ENCODE data around the gene TACR1. TPM values are rescaled to one million over a fixed set of nuclear protein-coding genes. Genes with fewer than 3 reads are reported as not detected.
"Not testable (repeated sequence)": the region's sequence is repeated elsewhere in the genome, so short reads cannot be mapped to it uniquely, and the experiment has no call there.

Gene TACR1, protein sequence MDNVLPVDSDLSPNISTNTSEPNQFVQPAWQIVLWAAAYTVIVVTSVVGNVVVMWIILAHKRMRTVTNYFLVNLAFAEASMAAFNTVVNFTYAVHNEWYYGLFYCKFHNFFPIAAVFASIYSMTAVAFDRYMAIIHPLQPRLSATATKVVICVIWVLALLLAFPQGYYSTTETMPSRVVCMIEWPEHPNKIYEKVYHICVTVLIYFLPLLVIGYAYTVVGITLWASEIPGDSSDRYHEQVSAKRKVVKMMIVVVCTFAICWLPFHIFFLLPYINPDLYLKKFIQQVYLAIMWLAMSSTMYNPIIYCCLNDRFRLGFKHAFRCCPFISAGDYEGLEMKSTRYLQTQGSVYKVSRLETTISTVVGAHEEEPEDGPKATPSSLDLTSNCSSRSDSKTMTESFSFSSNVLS
- total RNA-seq (2014; rRNA removed; shearing (Covaris generic)) = 0.13 TPM in 1 of 2 replicates, not detected in the other

DNA sequence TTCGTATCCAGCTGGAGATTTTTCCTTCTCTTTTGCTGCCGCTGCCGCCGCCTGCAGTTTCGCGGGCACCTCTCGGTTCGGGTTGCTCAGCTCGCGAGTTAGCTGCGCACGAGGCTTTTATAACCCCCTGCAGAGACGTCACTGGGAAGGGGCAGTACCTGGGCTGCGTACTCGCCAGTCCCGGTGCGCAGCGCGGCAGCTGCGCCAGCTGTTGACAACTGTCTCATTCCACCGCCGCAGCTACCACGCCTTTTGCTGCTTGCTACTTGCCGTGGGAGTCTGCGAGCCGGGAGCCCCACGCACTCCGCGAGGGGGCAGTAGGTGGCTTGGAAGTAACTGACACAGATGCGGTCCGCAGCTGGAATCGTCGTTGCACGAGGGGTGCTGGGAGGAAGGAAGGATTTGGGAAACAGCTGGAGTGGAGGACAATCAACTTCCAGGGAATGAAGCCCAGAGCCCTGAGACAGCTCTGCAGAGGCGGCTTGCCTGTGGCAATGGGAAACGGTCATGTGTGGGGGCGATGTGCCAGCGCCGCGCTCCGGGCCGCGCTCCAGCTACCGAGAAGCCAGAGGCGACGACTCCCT is at the start of gene TACR1:
TACR1 (minus strand) TSS at position 93 of the 584 bp plus-strand sequence. CDS start 586 bp downstream, outside the sequence.
- peak; percentile 80 to 85 for DNase-seq (ENCODE audit: low read depth in 1 of 2, low spot score in 2 of 2)
- Histone ChIP-seq H3K4me1 (replicated peaks) (peaks cover 19% of the 10 kb centered on the region), H3K27ac (no peak within 1 kb of the TSS), H3K36me3 (no peaks in the 10 kb centered on the region), H3K9me3 (replicated peaks) (no peaks in the 10 kb centered on the region), H3K27me3 (replicated peaks) (peaks cover 19% of the 10 kb centered on the region; the same call in 1 of the 2 replicates), H3K4me3 (peak within 1 kb of the TSS; percentile 37)

DNA sequence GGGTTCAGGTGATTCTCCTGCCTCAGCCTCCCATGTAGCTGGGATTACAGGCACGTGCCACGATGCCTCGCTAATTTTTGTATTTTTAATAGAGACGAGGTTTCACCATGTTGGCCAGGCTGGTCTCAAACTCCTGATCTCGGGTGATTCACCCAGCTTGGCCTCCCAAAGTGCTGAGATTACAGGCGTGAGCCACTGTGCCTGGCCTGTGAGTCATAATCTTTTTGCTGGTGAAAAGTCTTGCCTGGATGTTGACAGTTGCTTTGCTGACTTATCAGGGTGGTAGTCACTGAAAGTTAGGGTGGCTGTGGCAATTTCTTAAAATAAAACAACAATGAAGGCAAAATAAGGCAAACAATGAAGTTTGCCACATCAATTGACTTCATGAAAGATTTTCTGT is 49.3 kb upstream of the TACR1 start:
- peak; percentile 86 to 90 for DNase-seq (ENCODE audit: low read depth in 1 of 2, low spot score in 2 of 2)
- H3K9me3 ChIP-seq (replicated peaks); H3K4me3 ChIP-seq; H3K27me3 ChIP-seq (replicated peaks): not testable (repeated sequence)
- H3K36me3 ChIP-seq = peaks cover 13% of the 10 kb centered on the region
- H3K4me1 ChIP-seq (replicated peaks) = peaks cover 28% of the 10 kb centered on the region
- peak overlapping the region; percentile 85 for H3K27ac ChIP-seq

DNA sequence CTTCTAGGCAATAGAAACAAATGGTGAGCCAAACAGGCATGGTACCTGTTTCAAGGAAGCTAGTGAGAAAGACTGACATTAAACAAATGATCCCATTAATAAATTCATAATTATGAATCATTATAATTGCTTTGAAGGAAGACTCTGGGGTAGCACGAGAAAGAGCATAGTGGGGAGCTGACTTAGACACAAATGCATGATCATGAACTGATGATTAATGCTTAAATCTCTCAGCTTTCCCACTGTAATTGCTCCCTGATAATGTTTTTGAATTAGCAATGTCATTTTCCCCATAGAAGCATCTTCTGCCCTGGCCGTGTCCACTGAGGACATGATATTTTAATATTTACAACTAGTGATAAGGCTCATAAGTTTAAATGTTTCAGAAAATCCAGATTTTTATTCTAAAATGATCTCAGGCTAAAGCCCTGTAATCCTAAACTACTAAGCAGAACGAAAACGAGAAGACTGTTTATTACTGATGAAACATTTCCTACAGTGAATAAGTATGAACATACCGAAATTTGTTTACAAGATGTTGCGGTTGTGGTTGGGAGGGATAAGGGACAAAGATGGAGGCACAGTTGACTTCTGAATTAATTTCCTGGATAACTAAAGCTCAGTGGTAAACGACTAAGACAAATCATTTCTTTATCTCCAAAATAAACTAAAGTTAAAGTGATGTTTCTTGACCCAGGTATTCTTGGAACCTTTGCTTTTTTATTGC is 47.3 kb upstream of the TACR1 start:
- Histone ChIP-seq H3K27ac (peak overlapping the region; percentile 74), H3K9me3 (replicated peaks) (peaks cover 13% of the 10 kb centered on the region), H3K4me3 (no peak overlapping the region), H3K4me1 (replicated peaks) (peaks cover 28% of the 10 kb centered on the region), H3K36me3 (peaks cover 26% of the 10 kb centered on the region), H3K27me3 (replicated peaks) (no peaks in the 10 kb centered on the region)
- DNase-seq (ENCODE audit: low read depth in 1 of 2, low spot score in 2 of 2) = peak in 1 of 2 experiments; percentile 82

DNA sequence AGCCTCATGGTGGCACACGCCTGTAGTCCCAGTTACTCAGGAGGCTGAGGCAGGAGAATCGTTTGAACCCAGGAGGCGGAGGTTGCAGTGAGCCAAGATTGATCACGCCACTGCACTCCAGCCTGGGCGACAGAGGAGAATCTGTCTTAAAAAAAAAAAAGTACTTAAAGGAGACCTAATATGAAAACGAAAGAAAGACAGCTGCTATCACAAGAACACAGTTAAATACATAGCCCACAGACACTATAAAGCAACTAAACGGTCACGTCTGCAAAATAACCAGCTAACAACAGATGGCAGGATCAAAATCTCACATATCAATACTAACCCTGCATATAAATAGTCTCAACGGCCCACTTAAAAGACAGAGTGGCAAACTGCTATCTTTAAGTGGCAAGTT is 43.9 kb upstream of the TACR1 start:
- Histone ChIP-seq H3K27me3 (replicated peaks) (no peaks in the 10 kb centered on the region), H3K36me3 (peaks cover 17% of the 10 kb centered on the region), H3K9me3 (replicated peaks) (peaks cover 5% of the 10 kb centered on the region), H3K4me1 (replicated peaks) (peaks cover 41% of the 10 kb centered on the region), H3K27ac (no peak overlapping the region), H3K4me3 (no peak overlapping the region)
- no peak for DNase-seq (ENCODE audit: low read depth in 1 of 2, low spot score in 2 of 2)

DNA sequence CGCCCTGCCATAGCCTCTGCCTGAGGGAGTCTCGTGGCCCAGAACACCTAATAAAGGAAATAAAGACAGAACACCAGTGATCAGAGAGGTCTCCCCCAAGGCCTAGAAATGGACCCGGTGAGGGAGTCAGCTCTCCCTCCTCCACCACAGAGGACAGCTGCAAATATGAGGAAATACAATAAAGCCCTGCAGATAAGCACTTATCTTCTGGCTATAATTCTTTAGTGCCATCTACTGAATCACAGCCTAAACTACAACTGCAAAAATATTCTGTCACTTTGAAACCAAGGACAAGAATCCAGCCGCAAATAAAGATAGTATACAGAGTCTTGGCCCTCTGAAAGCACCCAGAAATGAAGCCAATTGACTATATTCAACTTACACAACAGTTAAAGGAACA is 42.4 kb upstream of the TACR1 start:
- peak in 1 of 2 experiments; percentile 30 for DNase-seq (ENCODE audit: low read depth in 1 of 2, low spot score in 2 of 2)
- Histone ChIP-seq H3K9me3 (replicated peaks) (peaks cover 5% of the 10 kb centered on the region), H3K36me3 (peaks cover 17% of the 10 kb centered on the region)

DNA sequence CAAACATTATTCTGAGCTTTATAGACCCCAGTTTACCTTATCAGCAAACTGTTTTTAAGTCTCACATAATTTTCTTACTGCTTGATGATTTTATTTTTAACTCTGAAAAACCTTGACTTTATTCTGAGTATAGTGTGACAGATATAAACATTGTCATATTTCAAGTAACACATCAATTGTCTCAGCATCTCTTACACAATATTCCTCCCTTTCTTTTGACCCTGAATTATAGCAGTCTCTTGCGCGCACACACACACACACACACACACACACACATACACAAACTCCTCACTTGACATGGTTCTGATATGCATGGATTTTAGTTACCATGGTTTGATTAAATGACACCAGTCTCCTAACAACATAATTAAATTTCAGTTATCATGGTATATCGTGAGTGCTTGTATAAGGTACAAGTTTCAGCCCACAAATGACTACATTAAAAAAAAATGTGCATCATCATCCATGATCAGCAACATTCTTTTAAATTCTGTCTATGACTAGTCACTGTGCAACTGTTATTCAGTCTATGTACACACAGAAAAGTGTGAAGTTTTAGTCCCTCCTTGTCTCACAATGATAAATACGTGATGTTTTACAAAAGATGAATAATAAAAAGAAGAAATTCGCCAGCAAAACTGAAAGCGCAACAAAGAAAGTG is 39.5 kb upstream of the TACR1 start:
- peak in 1 of 2 experiments; percentile 87 for DNase-seq (ENCODE audit: low read depth in 1 of 2, low spot score in 2 of 2)
- Histone ChIP-seq H3K27ac (peak overlapping the region; percentile 98), H3K9me3 (replicated peaks) (peaks cover 5% of the 10 kb centered on the region)

More for the DNA sequence above, 42.4 kb upstream of the TACR1 start:
- Histone ChIP-seq H3K27me3 (replicated peaks) (no peaks in the 10 kb centered on the region), H3K27ac (no peak overlapping the region), H3K4me3 (no peak overlapping the region), H3K4me1 (replicated peaks) (peaks cover 44% of the 10 kb centered on the region)

DNA sequence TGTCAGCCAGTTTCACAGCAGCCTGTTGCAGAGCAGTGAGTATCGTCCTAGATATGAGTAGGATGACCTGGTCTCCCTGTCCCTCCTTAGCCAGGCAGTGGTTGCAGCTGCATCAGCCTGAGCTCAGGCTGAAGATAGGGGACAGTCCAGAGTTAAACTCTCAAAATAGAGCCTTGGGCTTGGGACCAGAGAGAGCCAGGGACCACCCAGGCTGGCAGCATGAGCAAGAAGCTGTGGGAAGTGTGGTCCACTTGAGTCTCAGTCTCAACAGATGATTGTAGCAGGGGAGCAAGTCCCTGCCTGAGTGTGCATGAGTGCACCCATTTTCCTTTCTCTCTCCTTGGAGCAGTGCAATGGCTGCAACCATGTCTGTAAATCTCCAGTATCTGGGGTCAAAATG is 38.0 kb upstream of the TACR1 start:
- Histone ChIP-seq H3K9me3 (replicated peaks) (no peaks in the 10 kb centered on the region; the same call in 1 of the 2 replicates), H3K27ac (peak overlapping the region; percentile 98), H3K4me3 (no peak overlapping the region), H3K36me3 (peaks cover 10% of the 10 kb centered on the region), H3K4me1 (replicated peaks) (peaks cover 34% of the 10 kb centered on the region), H3K27me3 (replicated peaks) (no peaks in the 10 kb centered on the region)
- peak; percentile 73 to 81 for DNase-seq (ENCODE audit: low read depth in 1 of 2, low spot score in 2 of 2)

More for the DNA sequence above, 39.5 kb upstream of the TACR1 start:
- H3K27me3 ChIP-seq (replicated peaks) = no peaks in the 10 kb centered on the region
- H3K4me3 ChIP-seq = peak overlapping the region; percentile 35
- peaks cover 17% of the 10 kb centered on the region for H3K36me3 ChIP-seq
- H3K4me1 ChIP-seq (replicated peaks) = peaks cover 34% of the 10 kb centered on the region

DNA sequence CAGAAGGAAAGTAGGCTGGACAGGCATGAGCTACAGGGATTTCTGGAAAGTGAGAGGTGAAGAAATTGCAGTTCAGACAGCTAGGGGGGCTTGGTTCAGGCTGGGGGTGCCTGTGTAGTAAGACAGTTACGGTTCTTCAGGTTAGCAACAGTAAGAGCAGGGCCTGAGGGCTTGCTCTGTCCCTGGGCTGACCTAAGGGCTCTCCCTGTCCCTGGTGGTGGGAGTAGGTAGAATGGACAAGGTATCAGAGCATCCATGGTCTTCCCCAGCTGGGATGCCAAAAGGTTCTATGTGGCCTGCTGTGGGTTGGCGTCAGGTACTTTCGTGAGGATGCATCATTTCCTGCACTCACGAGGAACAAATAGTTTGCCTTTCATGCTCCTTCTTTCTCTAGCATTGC is 34.6 kb upstream of the TACR1 start:
- Histone ChIP-seq H3K9me3 (replicated peaks) (no peaks in the 10 kb centered on the region), H3K4me3 (no peak overlapping the region), H3K4me1 (replicated peaks) (peaks cover 20% of the 10 kb centered on the region), H3K27me3 (replicated peaks) (no peaks in the 10 kb centered on the region), H3K27ac (no peak overlapping the region), H3K36me3 (no peaks in the 10 kb centered on the region)
- no peak for DNase-seq (ENCODE audit: low read depth in 1 of 2, low spot score in 2 of 2)

DNA sequence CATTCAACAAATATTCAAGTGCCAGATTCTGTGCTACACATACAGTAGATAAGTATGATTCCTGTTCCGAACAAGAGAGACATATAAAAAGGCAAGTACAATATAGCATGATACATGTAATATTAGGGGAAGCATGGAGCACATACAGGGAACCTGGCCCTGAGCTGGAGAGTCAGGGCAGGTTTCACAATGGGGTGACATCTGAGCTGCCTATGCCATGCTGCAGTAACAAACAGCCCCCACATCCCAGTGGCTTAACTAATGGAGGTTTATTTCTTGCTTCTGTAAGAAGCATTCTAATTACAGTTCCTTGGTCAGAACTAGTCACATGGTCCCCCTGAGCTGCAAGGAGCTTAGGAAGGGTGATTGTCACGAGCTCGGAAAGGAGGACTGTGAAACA is 27.3 kb upstream of the TACR1 start:
- H3K4me3 ChIP-seq = no peak overlapping the region
- no peak for DNase-seq (ENCODE audit: low read depth in 1 of 2, low spot score in 2 of 2)
- H3K4me1 ChIP-seq (replicated peaks) = peaks cover 14% of the 10 kb centered on the region
- H3K9me3 ChIP-seq (replicated peaks) = no peaks in the 10 kb centered on the region; the same call in 1 of the 2 replicates
- H3K27me3 ChIP-seq (replicated peaks) = no peaks in the 10 kb centered on the region
- no peak overlapping the region for H3K27ac ChIP-seq
- H3K36me3 ChIP-seq = no peaks in the 10 kb centered on the region

DNA sequence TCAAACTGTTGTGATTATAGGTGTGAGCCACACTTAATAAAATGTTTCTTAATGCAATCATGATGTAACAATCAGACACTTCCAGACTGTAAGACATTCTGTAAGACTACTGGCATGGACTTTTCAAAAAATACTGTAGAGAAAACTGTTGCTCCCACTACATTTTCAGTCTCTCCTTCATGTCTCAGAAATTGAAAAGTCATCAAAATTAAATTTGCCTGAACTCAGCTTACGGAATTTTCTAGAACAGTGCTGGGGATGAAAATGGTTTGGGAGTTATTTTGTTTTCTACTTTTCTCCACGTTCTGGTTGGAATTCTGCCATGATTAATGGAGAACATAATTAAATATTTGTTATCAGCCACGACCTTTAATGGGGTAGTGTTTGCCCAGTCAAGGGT is 26.8 kb upstream of the TACR1 start:
- no peak for DNase-seq (ENCODE audit: low read depth in 1 of 2, low spot score in 2 of 2)
- Histone ChIP-seq H3K36me3 (no peaks in the 10 kb centered on the region), H3K27me3 (replicated peaks) (no peaks in the 10 kb centered on the region), H3K9me3 (replicated peaks) (no peaks in the 10 kb centered on the region; the same call in none of the 2 replicates), H3K4me1 (replicated peaks) (peaks cover 19% of the 10 kb centered on the region), H3K27ac (no peak overlapping the region), H3K4me3 (no peak overlapping the region)

DNA sequence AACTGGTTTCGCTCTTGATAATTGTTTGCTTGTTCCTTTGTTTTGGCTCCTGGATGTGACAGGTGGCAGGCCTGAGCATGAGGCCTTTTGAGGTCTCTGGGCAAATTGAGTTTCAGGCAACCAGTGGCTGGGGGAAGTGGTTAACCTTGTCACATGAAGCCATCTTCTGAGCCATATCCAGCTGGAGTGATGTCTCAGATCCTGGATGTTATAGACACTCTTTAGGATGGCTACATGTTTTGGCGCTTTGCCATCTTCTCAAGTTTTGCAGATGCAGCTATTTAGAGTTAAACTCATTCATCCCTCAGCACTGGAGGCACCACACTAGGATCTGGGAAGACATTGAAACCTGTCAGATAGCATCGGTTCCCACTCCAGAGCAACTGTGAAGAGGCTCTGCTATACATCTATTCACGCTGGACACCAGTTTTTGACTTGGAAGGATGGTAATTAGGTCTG is 25.3 kb upstream of the TACR1 start:
- H3K4me3 ChIP-seq = no peak overlapping the region
- DNase-seq (ENCODE audit: low read depth in 1 of 2, low spot score in 2 of 2) = no peak
- no peaks in the 10 kb centered on the region for H3K27me3 ChIP-seq (replicated peaks)
- no peaks in the 10 kb centered on the region for H3K36me3 ChIP-seq
- peaks cover 19% of the 10 kb centered on the region for H3K4me1 ChIP-seq (replicated peaks)
- no peak overlapping the region for H3K27ac ChIP-seq
- H3K9me3 ChIP-seq (replicated peaks) = no peaks in the 10 kb centered on the region; the same call in none of the 2 replicates

DNA sequence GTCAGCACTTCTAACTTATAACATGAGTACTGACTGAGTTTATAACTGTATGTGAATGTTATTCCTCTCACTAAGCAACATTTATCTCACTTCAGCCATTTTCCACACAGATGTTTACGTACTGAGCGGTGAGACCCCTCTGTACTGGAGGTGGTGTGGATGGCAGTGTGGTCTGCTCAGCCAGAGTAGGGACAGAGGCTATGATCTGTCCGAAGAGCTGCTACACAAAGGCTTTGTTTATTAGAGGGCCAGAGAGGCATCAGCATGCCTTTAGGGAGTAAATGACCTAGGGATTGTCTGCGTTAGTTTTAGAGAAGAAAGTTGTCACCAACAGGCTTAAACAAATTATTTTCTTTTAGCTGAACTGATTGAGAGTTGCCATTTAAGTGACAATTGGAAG is 23.2 kb upstream of the TACR1 start:
- no peaks in the 10 kb centered on the region for H3K27me3 ChIP-seq (replicated peaks)
- H3K9me3 ChIP-seq (replicated peaks) = no peaks in the 10 kb centered on the region; the same call in none of the 2 replicates
- no peak for DNase-seq (ENCODE audit: low read depth in 1 of 2, low spot score in 2 of 2)
- H3K36me3 ChIP-seq = no peaks in the 10 kb centered on the region
- peaks cover 19% of the 10 kb centered on the region for H3K4me1 ChIP-seq (replicated peaks)
- H3K27ac ChIP-seq = peak overlapping the region; percentile 42
- no peak overlapping the region for H3K4me3 ChIP-seq

DNA sequence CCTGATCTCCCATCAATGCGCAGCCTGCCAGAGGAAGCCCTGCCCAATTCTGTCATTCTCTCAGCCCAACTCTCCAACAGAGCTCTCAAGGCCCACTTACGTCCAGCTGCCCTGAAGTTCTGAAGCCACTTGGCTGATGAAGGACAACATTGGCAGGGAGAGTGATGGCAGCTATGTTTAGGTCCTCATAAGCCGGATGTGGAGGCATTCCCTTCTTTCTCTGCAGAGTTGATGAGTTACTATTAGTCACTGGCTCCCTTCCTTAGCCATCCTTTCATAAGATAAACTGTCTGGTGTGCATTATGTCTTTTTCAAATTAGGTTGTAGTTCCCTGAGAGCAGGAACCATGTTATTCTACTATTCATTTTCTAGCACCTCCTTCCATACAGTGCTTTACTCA is 22.5 kb upstream of the TACR1 start:
- Histone ChIP-seq H3K4me1 (replicated peaks) (peaks cover 19% of the 10 kb centered on the region), H3K27ac (peak overlapping the region; percentile 42), H3K4me3 (no peak overlapping the region), H3K36me3 (no peaks in the 10 kb centered on the region), H3K27me3 (replicated peaks) (no peaks in the 10 kb centered on the region), H3K9me3 (replicated peaks) (no peaks in the 10 kb centered on the region; the same call in none of the 2 replicates)
- peak; percentile 55 to 59 for DNase-seq (ENCODE audit: low read depth in 1 of 2, low spot score in 2 of 2)

Data from SJSA1 (cell line).